Tibial artery (tissue), 4 donors: ENCODE results near the gene KIF26B.

Experiments
- DNase-seq, 2 donors: peaks; one replicate each; pipeline ENCODE4 v3.0.0-alpha.2; 2019
- H3K27ac ChIP-seq, 2 donors: fragments of 200-600 bp; sonication (generic) in 1 of 2; 1 replicate in 1 of 2; 2 replicates in 1 of 2; pipeline ENCODE4 v1.5.1; 2018 to 2019; ENCODE audit warnings: mild to moderate bottlenecking in 1 of 2
- H3K27me3 ChIP-seq, 2 donors: fragments of 200-600 bp; sonication (generic) in 1 of 2; one replicate each; pipeline versions ENCODE4 v1.5.1 to v1.6.0; 2016 to 2019
- H3K36me3 ChIP-seq, 3 donors: fragments of 200-600 bp; sonication (generic) in 2 of 3; one replicate each; pipeline ENCODE4 v1.5.1; 2016 to 2019; ENCODE audit warnings: mild to moderate bottlenecking in 2 of 3
- H3K4me1 ChIP-seq, 4 donors: fragments of 200-600 bp; sonication (generic) in 2 of 4; 1 replicate in 3 of 4; 2 replicates in 1 of 4; pipeline ENCODE4 v1.5.1; 2016 to 2019
- H3K4me3 ChIP-seq, 2 donors: fragments of 200-600 bp; sonication (generic) in 1 of 2; 1 replicate in 1 of 2; 2 replicates in 1 of 2; pipeline ENCODE4 v1.5.1; 2018 to 2019; ENCODE audit warnings: mild to moderate bottlenecking in 2 of 2
- H3K9me3 ChIP-seq, 3 donors: fragments of 200-600 bp; sonication (generic) in 1 of 3; one replicate each; pipeline ENCODE4 v1.5.1; 2016 to 2019
- intact Hi-C: fragments of 100-400 bp; cut with DNase I; formaldehyde crosslinking; loops from one replicate; pipeline ENCODE4 v1.15.0; 2023; ENCODE audit warnings: low total_unique reads
- TF ChIP-seq, protein P1 (sequence below), 2 experiments: fragments of 200-600 bp in 1 of 2; fragments of 450-650 bp in 1 of 2; IDR thresholded peaks; one replicate each; pipeline ENCODE4 v1.5.1; 2017 to 2019; ENCODE audit warnings: antibody characterized with exemption in 2 of 2, mild to moderate bottlenecking in 1 of 2, moderate library complexity in 1 of 2

KIF26B gene

DNA sequence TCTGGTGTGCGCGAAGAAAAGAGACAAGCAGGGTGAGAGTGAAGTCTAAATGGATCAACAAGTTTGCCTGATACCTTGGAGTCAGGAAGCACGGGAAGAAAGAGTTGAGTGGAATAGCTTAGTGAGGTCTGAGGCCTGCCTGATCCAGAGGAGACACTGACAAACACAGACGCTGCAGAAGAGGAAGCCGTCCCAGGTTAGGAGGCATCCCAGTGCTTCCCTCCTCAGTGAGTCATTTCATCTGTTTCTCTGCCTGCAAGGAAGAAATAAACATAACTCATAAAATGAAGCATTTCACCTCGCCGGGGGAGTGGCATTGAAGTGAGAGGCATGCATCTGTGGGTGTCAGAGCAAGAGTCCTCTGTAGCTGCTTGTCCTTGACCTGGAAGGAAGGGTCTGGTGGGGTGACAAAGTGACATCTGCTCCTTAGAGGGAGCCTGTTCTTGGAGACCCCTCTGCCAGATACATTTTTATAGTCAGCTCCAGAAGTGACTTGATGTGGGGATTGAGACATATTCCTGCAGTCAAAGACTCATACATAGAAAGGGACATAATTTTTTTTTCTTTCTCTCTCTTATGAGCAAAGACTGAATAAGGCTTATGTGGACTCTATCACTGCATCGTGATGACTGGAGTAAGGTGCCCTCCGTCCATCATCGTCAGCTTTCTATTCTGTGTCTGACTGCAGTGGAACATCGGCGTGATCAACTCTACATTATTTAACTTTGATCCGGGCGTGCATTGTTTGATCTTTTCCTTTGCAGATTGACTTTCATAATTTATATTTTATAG is 256.7 kb downstream of the KIF26B start:
- Histone ChIP-seq H3K27ac (no peak overlapping the region), H3K4me1 (no peaks in the 10 kb centered on the region), H3K9me3 (no peaks in the 10 kb centered on the region), H3K4me3 (no peak overlapping the region), H3K27me3 (no peaks in the 10 kb centered on the region), H3K36me3 (no peaks in the 10 kb centered on the region)
- no peak for DNase-seq
- intact Hi-C loops, result no loop called here
- TF ChIP-seq, protein P1, sequence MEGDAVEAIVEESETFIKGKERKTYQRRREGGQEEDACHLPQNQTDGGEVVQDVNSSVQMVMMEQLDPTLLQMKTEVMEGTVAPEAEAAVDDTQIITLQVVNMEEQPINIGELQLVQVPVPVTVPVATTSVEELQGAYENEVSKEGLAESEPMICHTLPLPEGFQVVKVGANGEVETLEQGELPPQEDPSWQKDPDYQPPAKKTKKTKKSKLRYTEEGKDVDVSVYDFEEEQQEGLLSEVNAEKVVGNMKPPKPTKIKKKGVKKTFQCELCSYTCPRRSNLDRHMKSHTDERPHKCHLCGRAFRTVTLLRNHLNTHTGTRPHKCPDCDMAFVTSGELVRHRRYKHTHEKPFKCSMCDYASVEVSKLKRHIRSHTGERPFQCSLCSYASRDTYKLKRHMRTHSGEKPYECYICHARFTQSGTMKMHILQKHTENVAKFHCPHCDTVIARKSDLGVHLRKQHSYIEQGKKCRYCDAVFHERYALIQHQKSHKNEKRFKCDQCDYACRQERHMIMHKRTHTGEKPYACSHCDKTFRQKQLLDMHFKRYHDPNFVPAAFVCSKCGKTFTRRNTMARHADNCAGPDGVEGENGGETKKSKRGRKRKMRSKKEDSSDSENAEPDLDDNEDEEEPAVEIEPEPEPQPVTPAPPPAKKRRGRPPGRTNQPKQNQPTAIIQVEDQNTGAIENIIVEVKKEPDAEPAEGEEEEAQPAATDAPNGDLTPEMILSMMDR (IDR thresholded peaks at IDR 0.05), result no peak

DNA sequence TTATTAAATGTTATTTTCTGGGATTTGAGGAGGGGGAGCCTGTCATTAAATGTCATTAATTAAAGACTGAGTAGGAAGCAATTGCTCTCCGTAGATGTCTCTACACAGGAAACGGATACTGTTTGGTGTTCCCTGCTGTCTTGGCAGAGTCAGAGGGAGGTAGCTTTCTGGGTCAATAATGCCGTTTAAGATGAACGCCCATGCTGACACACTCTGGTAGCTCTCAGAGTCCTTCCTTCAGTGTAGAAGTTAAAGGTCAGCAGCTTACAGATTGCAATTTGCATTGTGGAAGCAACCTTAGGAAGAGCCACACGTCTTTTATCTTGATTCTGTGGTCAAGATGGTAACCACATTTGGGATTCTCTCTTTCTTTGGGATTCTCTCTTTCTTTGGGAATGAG is 257.5 kb downstream of the KIF26B start:
- no peak for DNase-seq
- no peaks in the 10 kb centered on the region for H3K36me3 ChIP-seq
- H3K4me3 ChIP-seq, result no peak overlapping the region
- no peak overlapping the region for H3K27ac ChIP-seq
- H3K27me3 ChIP-seq, result no peaks in the 10 kb centered on the region
- no peaks in the 10 kb centered on the region for H3K9me3 ChIP-seq
- TF ChIP-seq, protein P1 (IDR thresholded peaks at IDR 0.05), result no peak
- intact Hi-C loops, result no loop called here
- H3K4me1 ChIP-seq, result no peaks in the 10 kb centered on the region

DNA sequence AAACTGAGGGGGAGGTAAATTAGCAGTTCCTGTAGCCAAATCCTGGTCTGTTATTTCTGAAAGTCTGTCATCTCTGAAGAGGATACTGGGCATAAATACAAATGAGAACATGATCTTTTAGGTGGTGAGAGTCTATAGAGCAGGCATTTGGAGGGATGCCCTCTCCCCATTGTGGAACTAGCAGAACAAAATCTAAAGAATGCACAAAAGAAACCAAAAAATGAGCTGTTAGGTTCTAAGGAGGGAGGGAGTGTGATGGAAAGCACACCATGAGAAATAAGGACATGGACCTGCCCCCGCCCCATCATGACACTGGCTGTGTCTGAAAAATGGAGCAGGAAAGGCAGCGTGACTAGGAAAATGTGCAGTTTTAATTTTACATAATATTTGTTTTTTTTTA is 262.0 kb downstream of the KIF26B start:
- H3K27me3 ChIP-seq, result peaks cover 0 to 3% of the 10 kb centered on the region in 2 donors
- intact Hi-C loops, result no loop called here
- H3K27ac ChIP-seq, result no peak overlapping the region
- DNase-seq, result no peak
- H3K36me3 ChIP-seq, result no peaks in the 10 kb centered on the region
- no peak overlapping the region for H3K4me3 ChIP-seq
- TF ChIP-seq, protein P1 (IDR thresholded peaks at IDR 0.05), result no peak
- H3K4me1 ChIP-seq, result no peaks in the 10 kb centered on the region
- no peaks in the 10 kb centered on the region for H3K9me3 ChIP-seq

DNA sequence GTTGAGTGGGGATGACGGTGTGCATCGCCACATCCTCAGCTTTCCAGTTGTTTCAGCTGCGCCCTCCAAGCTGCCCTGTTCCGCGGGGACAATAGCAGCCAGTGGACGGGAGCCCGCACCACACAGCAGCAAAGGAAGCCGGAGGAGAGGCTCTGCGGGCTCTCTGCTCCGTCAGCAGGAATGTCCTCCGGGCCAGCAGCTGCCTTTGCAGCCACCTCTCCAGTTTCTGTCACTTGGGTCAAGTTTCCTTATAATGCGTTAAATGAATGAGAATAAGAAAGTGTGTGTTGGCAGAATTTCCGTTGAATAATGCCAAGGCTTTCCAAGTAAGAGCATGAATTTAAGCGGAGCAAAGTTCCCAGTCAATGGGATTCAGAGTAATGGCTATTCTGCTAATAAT is 263.3 kb downstream of the KIF26B start:
- peaks cover 0 to 3% of the 10 kb centered on the region in 2 donors for H3K27me3 ChIP-seq
- no peaks in the 10 kb centered on the region for H3K4me1 ChIP-seq
- H3K27ac ChIP-seq, result no peak overlapping the region
- intact Hi-C loops, result no loop called here
- no peak overlapping the region for H3K4me3 ChIP-seq
- H3K36me3 ChIP-seq, result no peaks in the 10 kb centered on the region
- no peak for DNase-seq
- TF ChIP-seq, protein P1 (IDR thresholded peaks at IDR 0.05), result no peak
- H3K9me3 ChIP-seq, result no peaks in the 10 kb centered on the region

DNA sequence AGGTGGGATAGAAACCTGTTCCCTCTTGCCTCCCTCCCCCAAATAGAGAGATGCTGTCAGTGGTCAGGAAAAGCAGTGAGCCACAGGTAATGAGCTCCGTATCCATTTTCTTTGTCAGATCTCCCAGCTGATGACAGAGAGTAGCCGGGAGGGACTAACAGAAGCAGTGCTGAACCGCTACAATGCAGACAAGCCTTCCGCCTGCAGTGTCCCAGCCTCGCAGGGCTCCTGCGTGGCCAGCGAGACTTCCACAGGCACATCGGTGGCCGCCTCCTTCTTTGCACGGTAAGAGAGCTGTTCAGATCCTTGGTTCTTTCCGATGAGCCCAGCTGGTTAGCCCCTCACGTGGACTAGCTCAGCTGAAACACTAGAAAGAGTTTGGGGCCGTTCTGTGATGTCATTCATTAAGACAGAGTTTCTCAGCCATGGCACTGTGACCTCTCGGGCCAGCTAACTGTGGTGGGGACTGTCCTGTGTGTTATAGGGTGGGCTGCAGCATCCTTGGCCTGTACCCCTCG is 264.7 kb downstream of the KIF26B start:
- Histone ChIP-seq H3K4me1 (no peaks in the 10 kb centered on the region), H3K27ac (no peak overlapping the region), H3K4me3 (no peak overlapping the region), H3K27me3 (peaks cover 0 to 3% of the 10 kb centered on the region in 2 donors), H3K9me3 (no peaks in the 10 kb centered on the region), H3K36me3 (no peaks in the 10 kb centered on the region)
- intact Hi-C loops, result no loop called here
- TF ChIP-seq, protein P1 (IDR thresholded peaks at IDR 0.05), result no peak
- DNase-seq, result no peak
